NCI-H2227 (cell line): ENCODE results near the gene DCBLD2.

Source experiments
- DNase-seq: peaks from one replicate; lab custom pipeline; 2025; ENCODE audit not compliant: unreplicated experiment; lab: John Stamatoyannopoulos, UW

The DCBLD2 gene

DNA sequence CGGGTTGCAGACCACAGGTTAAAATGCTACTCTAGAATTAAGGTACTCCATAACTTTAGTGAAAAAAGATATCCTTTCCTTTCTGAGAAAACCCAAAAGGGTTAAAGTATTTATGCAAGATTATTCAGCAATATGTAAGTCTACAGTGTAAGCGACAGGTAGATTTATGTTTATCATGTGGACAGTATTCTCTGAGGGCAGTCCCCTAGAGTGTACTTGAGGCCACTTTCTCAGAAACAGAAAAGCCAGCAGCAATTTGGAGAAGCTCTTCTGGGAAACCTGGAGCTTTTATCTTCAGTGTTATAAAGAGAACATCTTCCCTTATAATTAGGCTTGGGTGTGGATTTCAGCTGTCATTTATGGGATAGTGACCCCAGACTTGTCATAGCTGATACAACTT lies 129.5 kb downstream of the DCBLD2 start:
- no peak for DNase-seq

- DNase-seq: no peak
Measured at GRCh38 chr3:98770261-98771039, 131.0 kb downstream of the DCBLD2 start.

GRCh38 chr3:98769448-98769847 lies 132.0 kb downstream of the DCBLD2 start:
- no peak for DNase-seq

DNA sequence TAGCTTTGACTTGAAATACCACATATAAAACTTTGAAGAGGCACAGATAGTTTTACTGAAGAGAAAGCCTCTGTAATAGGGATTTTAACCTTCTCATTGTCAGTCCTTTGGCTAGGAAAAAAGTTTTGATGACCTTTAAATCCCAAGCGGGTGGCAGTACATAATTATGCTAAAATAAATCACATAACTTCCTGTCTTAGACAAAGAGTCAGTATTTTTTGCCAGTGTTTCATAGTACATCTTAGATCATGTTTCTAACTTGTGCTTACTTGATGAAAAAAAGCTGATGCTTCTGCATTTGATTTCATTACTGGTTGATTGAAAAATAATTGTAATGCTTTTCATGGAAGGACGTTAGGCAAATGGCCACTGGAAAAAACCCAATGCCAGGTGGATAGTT lies 132.5 kb downstream of the DCBLD2 start:
- DNase-seq: no peak

DNA sequence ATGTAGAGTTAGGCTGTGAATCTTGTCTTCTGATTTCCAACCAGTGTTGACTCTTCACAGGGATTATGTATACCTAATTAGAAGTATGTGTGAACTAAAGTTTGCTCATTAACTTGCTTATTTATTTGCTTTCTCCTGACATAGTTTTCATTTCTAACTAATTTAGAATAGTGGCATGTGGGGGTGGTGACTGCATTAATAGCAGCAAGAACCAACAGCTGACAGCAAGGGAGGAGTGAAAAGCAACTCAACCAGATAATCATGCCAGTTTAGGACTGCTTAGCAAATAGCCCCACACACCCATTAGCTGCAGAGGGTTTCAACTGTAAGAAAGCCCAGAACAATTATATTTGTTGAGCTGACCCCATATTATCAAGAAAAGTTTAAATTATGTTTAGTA lies 134.6 kb downstream of the DCBLD2 start:
- DNase-seq: no peak

GRCh38 chr3:98765721-98766120 lies 135.8 kb downstream of the DCBLD2 start:
- no peak for DNase-seq

DNA sequence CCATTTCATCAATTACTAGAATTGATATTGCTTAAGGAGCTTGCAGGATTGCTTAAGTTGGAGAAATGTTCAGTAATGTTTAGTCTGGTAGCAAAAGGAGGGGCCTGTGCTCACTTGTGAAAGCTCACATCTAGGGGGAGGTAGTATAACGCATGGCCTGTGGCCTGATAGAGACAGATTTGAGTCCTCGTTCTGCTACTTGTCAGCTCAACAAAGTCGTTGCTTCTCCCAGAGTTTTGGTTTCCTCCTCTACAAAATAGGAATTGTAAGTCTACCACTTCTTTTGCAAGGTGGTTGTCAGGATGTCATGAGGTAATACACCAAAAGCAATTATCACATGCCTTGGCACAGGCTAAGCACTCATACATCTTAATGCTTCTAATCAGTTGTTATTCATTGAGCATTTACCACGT lies 137.0 kb downstream of the DCBLD2 start:
- DNase-seq: no peak

DNA sequence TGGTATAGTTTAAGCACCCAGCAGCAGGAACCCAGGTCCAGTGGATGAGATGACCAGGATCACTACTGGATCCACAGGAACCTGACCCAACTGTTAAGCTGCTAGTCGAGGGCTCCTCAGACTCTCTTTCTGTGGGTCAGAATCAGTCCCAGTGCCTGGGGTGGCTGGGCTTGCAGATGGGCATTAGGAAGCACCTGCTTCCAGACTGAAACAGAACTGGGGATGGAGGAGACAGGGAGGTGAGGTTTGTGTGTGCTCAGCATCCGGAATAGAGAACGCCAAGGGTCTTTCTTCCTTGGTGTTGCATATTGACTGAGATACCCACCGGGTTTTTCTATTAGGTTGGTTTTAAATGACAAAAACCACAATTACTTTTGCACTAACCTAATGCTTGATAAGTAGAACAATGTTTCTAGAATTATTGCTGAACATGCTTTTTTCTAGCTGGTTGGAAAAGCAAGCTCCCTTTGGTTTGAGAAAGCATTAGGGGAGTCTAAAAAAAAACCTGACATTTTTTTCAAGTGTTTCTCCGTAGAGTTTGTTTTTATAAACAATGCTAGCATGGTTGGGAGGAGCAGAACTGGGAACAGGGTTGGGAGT lies 137.6 kb downstream of the DCBLD2 start:
- DNase-seq: no peak

GRCh38 chr3:98763076-98763475 lies 138.4 kb downstream of the DCBLD2 start, which contains the start of gene ST3GAL6:
TSS of gene ST3GAL6 (plus strand) at chr3:98763340. CDS start at chr3:98768441, 5,101 bp downstream.
- no peak for DNase-seq

- no peak for DNase-seq
Measured at GRCh38 chr3:98761643-98762229, 139.8 kb downstream of the DCBLD2 start.

GRCh38 chr3:98759629-98760028 lies 141.9 kb downstream of the DCBLD2 start:
- DNase-seq: no peak

- no peak for DNase-seq
Measured at GRCh38 chr3:98755601-98756000, 145.9 kb downstream of the DCBLD2 start.

- DNase-seq: no peak
Measured at GRCh38 chr3:98754483-98754882, 147.0 kb downstream of the DCBLD2 start.

DNA sequence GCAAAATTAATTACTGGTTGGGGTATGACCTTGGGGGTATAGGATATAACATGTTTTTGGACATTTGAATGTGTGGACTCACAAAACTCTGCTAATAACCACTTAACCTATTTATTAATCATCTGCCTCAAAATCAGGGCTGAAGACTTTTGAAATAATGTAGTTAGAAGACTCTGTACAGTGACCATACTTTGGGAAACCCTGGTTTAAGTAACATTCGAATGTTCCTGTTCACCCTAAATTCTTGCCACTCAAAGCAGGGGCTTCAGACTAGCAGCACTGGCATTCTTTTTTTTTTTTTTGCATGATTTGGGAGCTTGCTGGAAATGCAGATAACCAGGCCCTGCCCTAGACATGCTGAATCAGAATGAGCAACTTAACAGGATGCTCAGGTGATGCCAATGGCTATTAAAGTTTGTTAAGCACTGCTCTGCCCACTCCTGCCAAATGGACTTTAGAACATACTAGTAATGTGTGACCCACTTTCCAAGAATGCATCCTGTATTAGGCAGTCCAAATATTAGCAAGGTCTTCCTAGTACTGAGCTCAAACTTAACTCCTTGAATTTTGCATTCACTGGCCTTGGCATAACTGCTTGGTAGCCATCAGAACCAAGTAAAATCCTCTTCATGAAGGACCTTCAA lies 151.1 kb downstream of the DCBLD2 start:
- DNase-seq: no peak

- no peak for DNase-seq
Measured at GRCh38 chr3:98746882-98747281, 154.6 kb downstream of the DCBLD2 start.

DNA sequence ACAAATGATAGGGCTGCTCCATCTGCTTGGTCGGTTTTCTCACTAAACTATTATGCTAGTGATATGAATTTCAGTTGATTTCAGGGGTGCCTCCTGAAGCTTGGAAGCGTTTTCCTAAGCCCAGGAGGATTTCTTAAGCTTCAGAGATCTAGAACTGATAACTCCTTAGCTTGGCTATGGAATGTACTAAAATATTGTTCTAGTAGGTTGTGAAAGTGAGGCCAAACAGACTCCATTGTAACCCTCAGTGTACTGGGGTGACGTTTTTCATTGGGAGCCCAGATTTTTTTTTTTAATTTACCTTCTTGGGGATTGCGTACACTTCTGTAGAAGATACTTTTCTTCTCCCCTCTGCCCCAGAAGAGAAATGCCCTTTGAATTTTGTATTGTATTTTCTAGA lies 155.4 kb downstream of the DCBLD2 start:
- DNase-seq: no peak
